Measurements from ENCODE around the gene SPPL2A.
"Not testable (repeated sequence)": the region's sequence is repeated elsewhere in the genome, so short reads cannot be mapped to it uniquely, and the experiment has no call there.

SPPL2A gene, protein sequence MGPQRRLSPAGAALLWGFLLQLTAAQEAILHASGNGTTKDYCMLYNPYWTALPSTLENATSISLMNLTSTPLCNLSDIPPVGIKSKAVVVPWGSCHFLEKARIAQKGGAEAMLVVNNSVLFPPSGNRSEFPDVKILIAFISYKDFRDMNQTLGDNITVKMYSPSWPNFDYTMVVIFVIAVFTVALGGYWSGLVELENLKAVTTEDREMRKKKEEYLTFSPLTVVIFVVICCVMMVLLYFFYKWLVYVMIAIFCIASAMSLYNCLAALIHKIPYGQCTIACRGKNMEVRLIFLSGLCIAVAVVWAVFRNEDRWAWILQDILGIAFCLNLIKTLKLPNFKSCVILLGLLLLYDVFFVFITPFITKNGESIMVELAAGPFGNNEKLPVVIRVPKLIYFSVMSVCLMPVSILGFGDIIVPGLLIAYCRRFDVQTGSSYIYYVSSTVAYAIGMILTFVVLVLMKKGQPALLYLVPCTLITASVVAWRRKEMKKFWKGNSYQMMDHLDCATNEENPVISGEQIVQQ

DNA sequence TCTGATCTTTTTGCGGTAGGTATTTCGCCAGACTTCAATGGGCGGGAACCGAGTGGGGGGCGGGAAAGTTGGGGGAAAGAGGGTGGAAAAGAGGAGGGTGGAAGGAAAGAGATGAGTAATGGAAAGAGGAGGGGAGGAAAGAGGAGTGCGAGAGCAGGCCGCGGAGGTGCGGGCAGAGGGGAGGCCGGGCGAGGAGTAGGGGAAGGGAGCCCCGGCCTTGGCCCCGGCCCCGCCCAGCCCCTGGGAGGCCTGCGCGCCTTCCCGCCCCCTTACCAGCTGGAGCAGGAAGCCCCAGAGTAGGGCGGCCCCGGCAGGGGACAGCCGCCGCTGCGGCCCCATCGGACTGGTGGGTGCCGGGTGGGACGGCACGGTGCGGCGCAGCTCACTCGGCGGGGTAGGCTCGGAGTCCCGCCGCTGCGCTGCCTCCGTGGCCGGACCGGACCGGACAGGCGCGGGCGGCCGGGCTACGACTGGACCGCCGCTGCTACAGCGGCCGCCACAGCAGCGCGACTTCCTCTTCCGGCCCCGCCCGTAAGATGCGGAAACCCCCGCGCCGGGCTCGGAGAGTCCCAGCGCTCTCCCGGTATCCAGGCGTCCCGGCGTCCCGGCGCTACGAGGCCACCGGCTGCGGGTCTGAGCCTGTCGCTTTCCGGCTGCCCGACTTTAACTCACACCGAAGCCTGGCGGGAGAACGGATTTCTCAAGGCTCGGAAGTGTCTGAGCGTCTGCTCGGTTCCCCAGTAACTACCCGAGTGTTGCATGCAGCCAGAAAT is at the start of gene SPPL2A:
Gene SPPL2A (minus strand): TSS at position 512 of the 773 bp plus-strand sequence. CDS start 173 bp downstream, at position 339.
- peak; percentile 76 to 88 for DNase-seq (ENCODE audit: low read depth in 2 of 2)

DNA sequence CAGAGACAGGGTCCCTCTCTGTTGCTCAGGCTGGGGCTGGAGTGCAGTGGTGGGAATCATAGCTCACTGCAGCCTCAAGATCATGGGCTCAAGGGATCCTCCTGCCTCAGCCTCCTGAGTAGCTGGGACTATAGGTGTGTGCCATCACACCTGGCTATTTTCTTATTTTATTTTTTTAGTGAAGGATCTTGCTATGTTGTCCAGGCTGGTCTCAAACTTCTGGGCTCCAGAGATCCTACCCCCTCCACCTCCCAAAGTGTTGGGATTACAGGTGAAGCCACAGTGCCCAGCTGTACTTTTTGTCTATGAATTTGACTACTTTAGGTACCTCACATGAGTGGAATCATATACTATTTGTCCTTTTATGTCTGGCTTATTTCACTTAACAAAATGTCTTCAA is 49.1 kb upstream of the SPPL2A start:
- DNase-seq (ENCODE audit: low read depth in 2 of 2): no peak

DNA sequence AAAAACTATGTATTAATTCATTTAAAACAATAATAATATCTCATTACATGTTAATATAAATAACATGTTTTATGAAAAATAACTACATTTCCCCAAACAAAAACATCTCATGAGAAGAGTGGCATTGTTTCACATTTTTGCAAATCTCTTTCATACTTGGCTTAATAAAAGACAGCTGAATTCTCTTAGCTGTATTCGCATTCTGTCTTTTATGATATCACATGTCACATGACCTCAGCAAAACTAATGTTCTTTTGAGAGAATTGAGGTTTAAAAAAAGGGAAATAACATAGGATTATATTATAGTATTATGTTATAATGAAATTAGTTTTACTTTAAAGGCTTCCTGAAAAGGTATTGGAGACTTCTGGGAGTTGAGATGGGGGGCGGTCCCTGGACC is 48.4 kb upstream of the SPPL2A start:
- no peak for DNase-seq (ENCODE audit: low read depth in 2 of 2)

DNA sequence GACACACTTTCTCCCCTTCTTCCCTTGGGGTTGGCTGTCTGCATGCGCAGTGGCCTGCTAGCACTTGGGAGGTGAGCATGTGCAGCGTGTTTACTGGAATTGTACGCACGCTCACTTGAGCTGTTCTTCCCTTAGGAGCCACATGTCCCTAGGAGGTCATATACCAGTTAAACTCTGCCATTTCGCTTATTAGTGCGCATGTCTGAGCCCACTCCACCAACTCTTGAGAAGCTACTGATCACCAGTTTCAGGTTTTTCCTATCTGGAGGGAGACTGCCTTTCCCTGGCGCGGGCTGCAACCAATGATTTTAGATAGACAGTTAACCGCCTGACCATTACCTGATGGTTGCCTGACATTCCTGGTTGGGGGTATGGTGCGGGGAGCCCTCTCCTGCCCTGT is 47.6 kb upstream of the SPPL2A start:
- DNase-seq (ENCODE audit: low read depth in 2 of 2): no peak

DNA sequence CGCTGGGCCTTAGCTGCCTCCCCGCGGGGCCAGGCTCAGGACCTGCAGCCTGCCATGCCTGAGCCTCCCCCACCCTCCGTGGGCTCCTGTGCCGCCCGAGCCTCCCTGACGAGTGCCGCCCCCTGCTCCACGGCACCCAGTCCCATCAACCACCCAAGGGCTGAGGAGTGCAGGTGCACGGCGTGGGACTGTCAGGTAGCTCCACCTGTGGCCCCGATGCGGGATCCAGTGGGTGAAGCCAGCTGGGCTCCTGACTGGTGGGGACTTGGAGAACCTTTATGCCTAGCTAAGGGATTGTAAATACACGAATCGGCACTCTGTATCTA is 46.6 kb upstream of the SPPL2A start:
- not testable (repeated sequence) for DNase-seq (ENCODE audit: low read depth in 2 of 2)

DNA sequence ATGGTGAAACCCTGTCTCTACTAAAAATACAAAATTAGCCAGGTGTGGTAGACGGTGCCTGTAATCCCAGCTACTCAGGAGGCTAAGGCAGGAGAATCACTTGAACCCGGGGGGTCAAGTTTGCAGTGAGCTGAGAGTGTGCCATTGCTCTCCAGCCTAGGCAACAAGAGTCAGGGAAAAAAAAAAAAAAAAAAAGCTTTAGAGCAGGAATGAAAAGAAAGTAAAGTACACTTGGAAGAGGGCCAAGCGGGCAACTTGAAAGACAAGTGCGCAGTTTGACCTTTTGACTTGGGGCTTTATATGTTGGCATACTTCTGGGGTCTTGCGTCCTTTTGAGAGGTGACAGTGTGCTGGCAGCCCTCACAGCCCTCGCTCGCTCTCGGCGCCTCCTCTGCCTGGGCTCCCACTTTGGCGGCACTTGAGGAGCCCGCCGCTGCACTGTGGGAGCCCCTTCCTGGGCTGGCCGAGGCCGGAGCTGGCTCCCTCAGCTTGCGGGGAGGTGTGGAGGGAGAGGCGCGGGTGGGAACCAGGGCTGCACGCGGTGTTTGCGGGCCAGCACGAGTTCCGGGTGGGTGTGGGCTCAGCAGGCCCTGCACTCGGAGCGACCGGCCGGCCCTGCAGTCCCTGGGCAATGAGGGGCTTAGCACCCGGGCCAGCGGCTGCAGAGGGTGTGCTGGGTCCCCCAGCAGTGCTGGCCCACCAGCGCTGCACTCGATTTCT is 46.1 kb upstream of the SPPL2A start:
- DNase-seq (ENCODE audit: low read depth in 2 of 2): not testable (repeated sequence)

DNA sequence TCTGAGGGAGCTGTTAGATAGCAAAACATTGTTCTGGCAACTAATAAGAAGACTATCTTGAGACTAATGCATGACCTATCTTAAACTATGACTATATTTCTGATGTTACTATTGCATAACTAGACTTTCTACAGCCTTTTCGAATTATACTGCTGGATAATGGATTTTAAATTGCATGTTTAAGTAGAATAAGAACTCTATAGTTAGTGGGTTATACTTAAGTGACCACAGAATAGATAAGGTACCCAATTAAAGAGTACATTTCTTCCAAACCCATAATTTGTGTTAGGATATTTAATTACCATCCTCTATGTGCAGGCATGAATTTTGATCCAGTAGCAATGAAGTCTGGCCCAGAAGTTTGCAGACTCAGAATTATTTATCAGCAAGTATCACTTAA is 44.6 kb upstream of the SPPL2A start:
- no peak for DNase-seq (ENCODE audit: low read depth in 2 of 2)

DNA sequence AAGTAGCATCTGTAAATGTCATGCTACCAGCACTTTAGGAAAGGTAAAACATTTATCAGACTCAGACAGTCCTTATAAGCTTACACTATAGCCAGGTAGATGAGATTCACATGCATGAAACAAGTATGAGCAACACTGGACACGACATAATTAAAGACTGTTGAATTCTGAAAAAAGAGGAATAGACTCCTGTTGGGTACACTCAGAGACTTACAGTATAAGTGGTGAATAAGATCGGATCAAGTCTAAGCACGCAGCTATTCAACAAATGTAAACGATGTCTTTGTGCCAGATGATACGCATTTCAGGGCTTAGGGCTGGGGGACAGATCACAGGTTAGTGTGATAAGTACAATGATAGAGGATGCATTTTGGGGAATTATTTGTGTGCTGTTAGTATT is 43.2 kb upstream of the SPPL2A start:
- no peak for DNase-seq (ENCODE audit: low read depth in 2 of 2)

DNA sequence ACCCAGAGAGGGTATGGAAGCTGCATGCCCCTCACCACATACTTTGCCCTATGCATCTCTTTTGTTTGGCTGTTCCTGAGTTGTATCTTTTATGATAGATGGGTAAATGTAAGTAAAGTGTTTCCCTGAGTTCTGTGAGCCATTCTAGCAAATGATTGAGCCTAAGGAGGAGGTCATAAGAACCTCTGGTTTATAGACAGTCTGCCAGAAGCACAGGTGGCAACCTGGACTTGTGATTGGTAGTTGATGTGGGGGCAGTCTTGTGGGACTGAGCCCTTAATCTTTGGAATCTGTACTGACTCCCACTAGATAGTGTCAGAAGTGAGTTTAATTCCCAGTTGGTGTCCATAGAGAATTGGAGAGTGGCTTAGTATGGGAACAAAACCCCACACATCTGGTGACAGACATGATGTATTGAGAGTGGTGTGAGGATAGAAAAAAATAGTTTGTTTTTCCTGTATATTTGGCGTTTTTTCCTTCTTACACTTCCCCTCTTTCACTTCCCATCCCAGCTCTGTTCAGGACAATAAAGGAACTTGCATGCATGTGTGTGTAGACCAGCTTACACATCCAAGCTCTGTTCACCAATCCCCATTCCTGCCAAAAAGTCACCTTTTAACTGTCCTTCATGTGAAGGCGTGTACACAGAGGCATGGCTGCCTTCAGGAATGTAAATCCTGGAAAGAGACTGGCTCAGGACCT is 38.1 kb upstream of the SPPL2A start:
- DNase-seq (ENCODE audit: low read depth in 2 of 2): no peak

DNA sequence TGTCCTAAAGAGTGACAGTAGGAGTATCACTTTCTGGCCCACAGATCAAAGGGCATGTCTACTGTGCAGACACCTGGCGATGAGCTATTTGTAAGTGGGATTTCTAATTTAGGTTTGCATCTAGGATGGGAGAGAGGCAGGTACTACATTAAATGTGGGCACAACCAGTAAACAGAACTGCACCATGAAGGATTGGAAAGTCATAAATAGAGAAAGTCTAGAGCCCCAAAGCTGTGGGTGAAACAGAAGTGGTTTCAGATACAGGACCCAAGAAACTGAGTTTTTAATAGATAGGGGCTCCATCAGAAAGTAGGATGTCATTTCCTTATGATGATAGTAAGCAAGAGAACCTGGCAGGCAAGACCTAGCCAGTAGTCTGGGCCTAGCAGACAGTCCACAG is 35.2 kb upstream of the SPPL2A start:
- no peak for DNase-seq (ENCODE audit: low read depth in 2 of 2)

DNA sequence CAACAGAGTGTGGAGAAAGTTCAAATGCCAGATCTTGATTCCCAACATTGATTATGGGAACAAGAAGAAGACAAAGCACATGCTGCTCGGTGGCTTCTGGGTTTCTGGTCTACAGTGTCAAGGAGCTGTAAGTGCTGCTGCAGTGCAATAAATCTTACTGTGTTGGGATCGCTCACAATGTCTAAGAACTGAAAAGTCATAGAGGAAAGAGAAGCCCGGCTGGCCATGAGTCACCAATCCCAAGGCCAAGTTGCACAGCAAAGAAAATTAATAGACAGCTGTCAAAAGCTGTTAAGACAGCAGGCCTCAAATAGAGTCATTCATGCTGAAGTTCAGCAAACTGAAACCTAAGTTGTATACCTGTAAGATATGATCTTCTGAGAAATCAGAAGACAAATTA is 33.2 kb upstream of the SPPL2A start:
- DNase-seq (ENCODE audit: low read depth in 2 of 2): no peak

DNA sequence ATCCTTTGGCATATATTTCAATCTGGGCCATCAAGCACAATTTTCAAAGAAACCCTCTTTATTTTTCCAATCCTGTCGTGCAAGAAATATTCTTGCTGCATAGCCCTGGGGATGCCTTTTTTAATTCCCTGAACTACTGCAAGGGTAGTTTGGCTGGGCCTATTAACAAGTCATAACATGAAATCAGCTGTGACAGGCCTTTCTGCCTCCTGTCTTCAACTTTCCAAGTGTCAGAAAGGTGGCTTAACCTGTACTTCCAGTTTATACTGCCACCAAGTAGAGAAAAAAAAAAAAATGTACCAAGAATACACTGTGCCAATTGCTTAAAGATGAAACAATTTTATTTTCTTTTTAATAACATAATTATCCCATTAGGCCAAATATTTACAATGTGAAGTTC is 32.4 kb upstream of the SPPL2A start:
- DNase-seq (ENCODE audit: low read depth in 2 of 2): no peak

DNA sequence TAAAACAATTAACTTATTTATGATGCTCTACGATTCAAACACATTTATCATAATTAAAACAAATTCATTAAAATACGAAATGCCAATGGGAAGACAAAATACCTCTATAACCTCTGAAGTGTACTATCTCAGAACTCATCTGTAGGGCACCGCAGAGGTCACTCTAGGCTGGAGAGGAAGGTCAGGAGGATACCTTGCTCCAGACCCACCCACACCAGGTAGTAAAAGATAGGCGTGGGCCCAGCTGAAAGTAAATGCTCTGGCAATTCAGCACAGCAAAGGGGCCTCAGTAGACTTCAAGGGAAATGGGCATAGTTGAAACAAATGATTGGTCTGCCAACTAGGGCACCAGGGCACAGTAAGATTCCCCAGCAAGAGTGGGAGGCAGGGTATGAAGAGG is 26.0 kb upstream of the SPPL2A start:
- no peak for DNase-seq (ENCODE audit: low read depth in 2 of 2)

DNA sequence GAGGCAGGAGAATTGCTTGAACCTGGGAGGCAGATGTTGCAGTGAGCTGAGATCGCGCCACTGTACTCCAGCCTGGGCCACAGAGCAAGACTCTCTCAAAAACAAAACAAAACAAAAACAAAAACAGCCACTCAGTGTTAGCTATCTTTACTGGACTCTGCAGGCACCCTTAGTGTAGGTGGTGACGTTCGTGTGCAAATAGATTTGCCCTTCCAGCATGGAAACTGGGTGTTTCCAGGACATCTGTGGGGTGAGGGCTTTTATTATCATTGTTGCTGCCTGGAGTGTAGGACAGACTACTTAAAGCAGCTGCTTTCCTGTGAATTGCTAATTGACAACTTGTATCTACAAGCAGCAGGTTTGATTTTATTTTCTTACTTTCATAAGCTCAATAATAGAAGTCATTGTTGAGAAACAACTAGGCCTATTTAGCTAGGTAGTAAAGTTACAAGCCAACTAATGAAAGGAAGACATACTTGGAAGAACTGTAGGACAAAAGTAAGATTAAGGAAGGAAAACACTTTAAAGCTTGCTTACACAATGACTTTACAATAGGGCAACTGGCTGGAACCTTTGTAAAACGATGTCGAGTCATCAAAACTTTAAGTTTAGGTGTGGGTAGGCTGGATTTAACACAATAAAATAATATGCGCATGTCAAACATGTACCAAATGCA is 25.4 kb upstream of the SPPL2A start:
- DNase-seq (ENCODE audit: low read depth in 2 of 2): no peak

DNA sequence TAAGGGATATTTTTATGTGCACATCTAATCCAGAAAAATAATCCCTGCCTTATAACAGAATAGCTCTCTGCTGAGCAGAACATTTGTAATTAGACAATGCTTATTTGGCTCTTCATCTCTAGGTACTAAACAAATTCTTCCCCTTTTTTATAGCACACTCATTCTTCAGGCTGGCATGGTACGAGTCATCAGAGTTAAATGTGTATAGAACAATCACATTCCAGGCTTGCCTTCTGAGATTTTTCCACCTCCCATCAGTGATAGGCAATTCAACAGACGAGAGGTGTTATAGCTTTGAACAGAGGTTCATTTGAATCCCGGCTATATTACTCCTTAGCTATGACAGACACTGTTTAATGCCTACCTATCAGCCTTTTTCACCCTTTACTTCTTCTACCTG is 21.4 kb upstream of the SPPL2A start:
- DNase-seq (ENCODE audit: low read depth in 2 of 2): no peak

DNA sequence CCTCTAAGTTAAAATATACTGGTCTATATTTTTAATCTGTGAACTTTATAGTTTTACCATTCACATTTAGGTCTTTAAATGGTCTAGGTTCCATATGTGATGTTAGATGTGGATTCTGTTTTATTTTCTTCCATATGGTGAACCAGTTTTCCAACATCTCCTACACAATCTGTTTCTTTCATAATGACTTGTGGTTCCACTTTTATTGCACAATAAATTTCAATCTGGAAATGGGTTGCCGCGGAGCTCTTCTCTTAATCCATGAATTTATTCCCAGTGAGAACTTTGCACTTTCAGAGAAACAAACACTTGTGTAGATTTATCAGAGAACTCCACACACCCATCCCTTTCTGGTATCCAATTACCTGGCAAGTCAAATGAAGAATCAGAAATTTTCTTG is 20.9 kb upstream of the SPPL2A start:
- DNase-seq (ENCODE audit: low read depth in 2 of 2): no peak

DNA sequence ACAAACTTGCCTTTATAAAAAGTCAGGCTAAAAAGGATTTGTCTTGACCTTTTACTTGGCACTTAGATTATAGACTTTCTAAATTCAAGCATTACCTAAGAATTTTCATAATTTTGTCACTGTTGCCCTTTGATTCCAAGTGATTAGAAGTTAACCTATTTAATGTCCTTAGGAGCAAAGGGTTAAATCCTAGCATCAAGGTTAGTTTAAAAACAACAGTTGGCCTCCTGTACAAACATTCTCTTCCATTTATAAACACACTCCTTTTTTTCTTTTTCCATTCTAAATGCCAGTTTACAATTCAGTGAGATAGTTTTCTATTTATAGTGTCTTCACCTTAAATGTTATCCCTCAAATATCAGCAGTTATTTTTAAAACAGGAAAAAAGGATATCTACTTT is 18.4 kb upstream of the SPPL2A start:
- DNase-seq (ENCODE audit: low read depth in 2 of 2): no peak

DNA sequence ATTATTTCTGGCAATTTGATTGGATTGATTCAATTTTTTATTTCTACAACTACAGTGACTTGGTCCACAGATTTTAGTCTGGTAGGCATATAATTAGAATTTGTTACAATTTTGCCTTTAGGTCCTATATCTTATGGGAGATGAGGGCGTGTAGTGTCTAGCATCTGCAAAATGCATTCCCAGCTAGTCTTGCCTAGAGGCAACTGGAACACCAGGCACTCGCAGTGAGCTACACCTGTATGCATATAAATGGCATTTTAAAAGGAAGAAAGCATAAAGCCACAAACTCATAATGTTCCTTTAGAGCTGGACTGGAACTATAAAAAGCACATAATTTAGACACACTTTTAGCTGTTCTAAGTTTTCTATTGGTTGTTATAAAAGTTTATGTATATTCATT is 17.9 kb upstream of the SPPL2A start:
- DNase-seq (ENCODE audit: low read depth in 2 of 2): no peak

DNA sequence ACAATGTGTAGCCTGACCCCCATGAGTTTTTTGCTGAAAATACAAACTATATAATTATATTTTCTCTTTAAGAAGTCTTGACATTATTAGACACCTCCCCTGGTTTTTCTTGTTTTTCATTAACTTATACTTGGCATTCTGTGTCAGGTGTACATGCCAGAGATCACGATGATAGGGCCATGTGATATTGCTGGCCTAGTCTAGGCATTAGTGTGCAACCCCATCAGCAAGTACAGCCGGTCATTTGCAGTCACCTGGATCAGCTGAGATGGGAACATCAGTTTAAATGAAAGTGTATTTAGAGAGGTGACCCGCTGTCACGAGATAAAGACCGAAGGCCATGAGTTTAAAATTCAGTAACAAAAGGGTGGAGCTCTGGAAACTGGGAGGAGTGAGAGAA is 12.6 kb upstream of the SPPL2A start:
- no peak for DNase-seq (ENCODE audit: low read depth in 2 of 2)

DNA sequence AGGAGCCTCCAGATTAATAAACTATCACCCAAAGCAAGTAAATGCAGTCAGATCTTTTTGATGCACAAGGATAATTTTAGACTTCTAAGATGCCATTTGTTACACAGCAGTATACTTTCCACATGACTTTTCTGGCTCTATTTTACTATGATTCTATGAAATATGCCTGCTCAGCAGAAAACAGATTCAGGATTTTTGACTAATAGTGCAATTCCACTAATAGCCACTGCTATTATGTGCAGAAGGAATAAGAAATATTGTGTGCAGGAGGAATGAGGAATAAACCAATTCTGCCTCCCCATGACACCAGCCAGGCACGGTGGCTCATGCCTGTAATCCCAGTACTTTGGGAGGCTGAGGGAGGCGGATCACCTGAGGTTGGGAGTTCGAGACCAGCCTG is 11.5 kb upstream of the SPPL2A start:
- no peak for DNase-seq (ENCODE audit: low read depth in 2 of 2)

DNA sequence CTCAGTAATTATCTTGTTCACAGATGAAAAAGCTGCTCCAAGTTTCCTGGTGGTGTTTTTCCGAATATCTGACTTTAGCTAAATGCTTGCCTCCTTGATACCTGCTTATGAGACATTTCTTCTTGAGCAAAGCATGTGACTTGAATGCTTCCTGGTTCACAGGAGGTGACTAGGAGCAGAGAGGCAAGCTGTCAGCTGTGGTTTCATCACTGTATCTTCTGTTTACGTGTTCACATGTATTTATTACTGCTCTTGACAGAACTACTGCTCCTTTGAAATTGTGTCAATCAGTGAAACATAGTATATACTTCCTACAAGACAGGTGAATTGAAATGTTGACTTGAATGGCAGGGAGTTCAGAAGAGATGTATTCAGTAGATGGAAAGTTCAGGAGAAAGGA is 8.9 kb upstream of the SPPL2A start:
- no peak for DNase-seq (ENCODE audit: low read depth in 2 of 2)
